ENCODE data around the gene RIMS3.

The RIMS3 gene

DNA sequence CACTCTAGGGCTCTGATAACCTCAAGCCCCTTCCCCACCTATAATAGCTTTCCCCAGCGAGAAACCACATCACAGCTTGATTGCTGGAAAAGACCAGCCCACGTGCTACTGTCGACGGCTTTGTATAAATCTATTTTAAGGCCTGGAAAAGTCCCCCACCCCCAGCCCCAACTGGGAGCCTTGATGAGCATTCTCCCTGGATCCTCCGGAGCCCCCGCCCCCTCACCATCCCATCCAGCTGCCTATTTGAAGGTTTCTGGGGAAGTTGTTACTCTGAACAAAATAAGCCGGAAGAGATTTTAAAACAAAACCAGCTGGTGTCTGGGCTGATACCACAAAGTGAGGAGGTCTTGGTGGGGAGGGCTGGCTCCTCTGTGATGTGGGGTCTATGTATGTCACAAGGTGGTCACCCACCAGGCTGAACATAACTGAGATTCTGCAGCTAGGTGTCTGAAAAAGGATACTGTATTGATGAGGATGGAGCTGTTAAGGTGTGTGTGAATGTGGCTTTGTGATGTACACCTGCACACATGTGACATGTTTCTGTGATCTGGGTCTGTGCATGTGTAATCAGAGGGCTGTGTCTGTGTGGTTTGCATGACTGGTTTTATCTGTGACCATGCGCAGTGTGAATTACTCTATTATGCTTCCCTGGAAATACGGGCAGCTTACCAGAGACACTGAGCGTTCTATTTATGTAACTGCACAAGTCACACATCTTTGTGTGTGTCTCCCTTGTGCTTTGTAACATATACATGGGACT lies 25.0 kb downstream of the RIMS3 start:
- Histone ChIP-seq H3K36me3 (ENCODE audit: low read length) (no peaks in the 10 kb centered on the region), H3F3A (ENCODE audit: insufficient read depth) (no peaks in the 10 kb centered on the region)
- TF ChIP-seq, protein P1, sequence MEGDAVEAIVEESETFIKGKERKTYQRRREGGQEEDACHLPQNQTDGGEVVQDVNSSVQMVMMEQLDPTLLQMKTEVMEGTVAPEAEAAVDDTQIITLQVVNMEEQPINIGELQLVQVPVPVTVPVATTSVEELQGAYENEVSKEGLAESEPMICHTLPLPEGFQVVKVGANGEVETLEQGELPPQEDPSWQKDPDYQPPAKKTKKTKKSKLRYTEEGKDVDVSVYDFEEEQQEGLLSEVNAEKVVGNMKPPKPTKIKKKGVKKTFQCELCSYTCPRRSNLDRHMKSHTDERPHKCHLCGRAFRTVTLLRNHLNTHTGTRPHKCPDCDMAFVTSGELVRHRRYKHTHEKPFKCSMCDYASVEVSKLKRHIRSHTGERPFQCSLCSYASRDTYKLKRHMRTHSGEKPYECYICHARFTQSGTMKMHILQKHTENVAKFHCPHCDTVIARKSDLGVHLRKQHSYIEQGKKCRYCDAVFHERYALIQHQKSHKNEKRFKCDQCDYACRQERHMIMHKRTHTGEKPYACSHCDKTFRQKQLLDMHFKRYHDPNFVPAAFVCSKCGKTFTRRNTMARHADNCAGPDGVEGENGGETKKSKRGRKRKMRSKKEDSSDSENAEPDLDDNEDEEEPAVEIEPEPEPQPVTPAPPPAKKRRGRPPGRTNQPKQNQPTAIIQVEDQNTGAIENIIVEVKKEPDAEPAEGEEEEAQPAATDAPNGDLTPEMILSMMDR (IDR thresholded peaks at IDR 0.05; ENCODE audit: insufficient read depth, low read length, poor library complexity, severe bottlenecking): no peak
- no peak for TF ChIP-seq EZH2phosphoT487 (conservative IDR thresholded peaks at IDR 0.05; ENCODE audit: low read length)

DNA sequence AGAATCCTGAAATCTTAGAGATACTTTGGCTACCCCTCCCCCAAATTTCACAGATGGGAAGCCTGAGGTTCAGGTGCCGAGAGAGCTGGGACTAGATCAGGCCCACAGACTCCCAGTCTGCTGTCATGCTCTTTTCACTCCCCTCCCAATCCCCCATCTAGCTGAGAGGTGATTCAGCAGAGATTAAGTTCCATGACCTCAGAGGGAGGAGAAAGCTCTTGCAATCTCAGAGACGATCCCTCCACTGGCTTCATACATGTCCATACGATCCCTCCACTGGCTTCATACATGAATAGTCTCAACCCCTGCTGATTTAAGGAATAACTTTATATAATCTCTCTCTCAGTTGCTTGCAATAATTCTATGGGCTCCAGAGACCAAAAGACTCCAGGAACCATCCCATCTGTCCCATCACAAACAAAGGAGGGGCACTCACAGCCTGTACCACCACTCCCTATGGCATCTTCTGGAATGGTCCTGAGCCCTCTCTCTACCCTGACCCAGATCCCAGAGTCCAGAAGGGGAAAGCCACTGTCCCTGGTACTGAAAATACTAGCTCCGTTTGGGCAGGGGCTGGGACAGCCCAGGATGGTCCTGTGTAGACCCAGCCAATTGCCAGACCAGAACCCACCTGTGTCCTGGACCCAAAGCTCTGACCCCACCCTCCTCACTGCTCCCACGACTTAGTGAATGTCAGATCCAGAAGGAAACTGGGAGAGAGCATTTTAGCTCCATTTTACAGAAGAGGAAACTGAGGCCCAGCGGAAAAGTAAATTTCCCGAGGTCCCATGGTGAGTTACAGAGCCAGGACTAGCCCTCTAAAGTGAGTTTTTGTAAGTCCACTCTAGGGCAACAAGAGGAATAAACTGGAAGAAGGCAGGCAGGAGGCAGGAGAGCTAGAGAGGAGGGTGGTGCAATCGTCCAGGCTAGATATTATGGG lies 27.1 kb downstream of the RIMS3 start:
- Histone ChIP-seq H3K79me2 (ENCODE audit: insufficient read depth, low read length) (no peaks in the 10 kb centered on the region), H3K27me3 (ENCODE audit: low read length) (no peaks in the 10 kb centered on the region), H3K9me2 (replicated peaks; ENCODE audit: insufficient read depth, low read length) (no peaks in the 10 kb centered on the region), H3K36me3 (ENCODE audit: low read length) (no peaks in the 10 kb centered on the region), H3K9ac (ENCODE audit: low read length) (no peak overlapping the region), H3K27ac (ENCODE audit: low read depth, low read length) (no peak overlapping the region), H3K9me3 (ENCODE audit: insufficient read depth, low read length) (no peaks in the 10 kb centered on the region), H2AFZ (ENCODE audit: low read depth, low read length, severe bottlenecking) (no peak overlapping the region), H3F3A (ENCODE audit: insufficient read depth) (no peaks in the 10 kb centered on the region), H3K4me3 (ENCODE audit: insufficient read depth, low read length, poor library complexity, severe bottlenecking) (no peak overlapping the region), H4K20me1 (ENCODE audit: low read depth, low read length) (no peaks in the 10 kb centered on the region), H3K4me2 (ENCODE audit: low read depth, low read length, poor library complexity, severe bottlenecking) (no peak overlapping the region)
- TF ChIP-seq, protein P1 (IDR thresholded peaks at IDR 0.05; ENCODE audit: insufficient read depth, low read length, poor library complexity, severe bottlenecking): no peak
- no peak for TF ChIP-seq EZH2phosphoT487 (conservative IDR thresholded peaks at IDR 0.05; ENCODE audit: low read length)

More for the DNA sequence above, 25.0 kb downstream of the RIMS3 start:
- Histone ChIP-seq H3K4me3 (ENCODE audit: insufficient read depth, low read length, poor library complexity, severe bottlenecking) (no peak overlapping the region), H2AFZ (ENCODE audit: low read depth, low read length, severe bottlenecking) (no peak overlapping the region), H3K4me2 (ENCODE audit: low read depth, low read length, poor library complexity, severe bottlenecking) (no peak overlapping the region), H3K9ac (ENCODE audit: low read length) (no peak overlapping the region), H3K27ac (ENCODE audit: low read depth, low read length) (no peak overlapping the region), H3K79me2 (ENCODE audit: insufficient read depth, low read length) (no peaks in the 10 kb centered on the region), H3K9me2 (replicated peaks; ENCODE audit: insufficient read depth, low read length) (no peaks in the 10 kb centered on the region), H4K20me1 (ENCODE audit: low read depth, low read length) (no peaks in the 10 kb centered on the region), H3K27me3 (ENCODE audit: low read length) (no peaks in the 10 kb centered on the region), H3K9me3 (ENCODE audit: insufficient read depth, low read length) (no peaks in the 10 kb centered on the region)

DNA sequence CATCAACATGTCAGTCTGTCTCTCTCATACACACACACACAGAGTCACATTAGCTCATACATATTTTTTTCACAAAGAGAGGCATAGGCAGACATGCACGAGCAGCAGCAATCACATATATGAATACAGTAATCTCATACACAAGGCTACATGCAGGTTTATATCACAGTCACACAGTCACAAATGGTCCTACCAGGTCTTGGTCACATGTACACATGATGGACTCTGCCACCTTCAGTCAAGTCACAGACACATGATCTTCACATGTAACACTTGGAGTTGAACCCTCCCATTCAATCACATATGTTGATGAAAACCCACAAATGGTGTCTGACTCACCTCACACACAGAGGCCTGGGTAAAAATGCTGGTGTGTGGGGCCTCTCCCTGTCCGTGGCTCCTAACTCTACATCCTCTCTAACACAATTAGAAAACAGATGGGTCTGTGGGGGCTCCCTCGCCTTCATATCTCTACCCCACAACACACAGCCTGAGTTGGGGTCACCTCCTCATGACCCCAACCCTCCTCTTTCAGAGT lies 27.9 kb downstream of the RIMS3 start:
- Histone ChIP-seq H3K9me3 (ENCODE audit: insufficient read depth, low read length) (no peaks in the 10 kb centered on the region), H3K9ac (ENCODE audit: low read length) (no peak overlapping the region), H3K27ac (ENCODE audit: low read depth, low read length) (no peak overlapping the region), H2AFZ (ENCODE audit: low read depth, low read length, severe bottlenecking) (no peak overlapping the region), H3K36me3 (ENCODE audit: low read length) (no peaks in the 10 kb centered on the region), H3K79me2 (ENCODE audit: insufficient read depth, low read length) (no peaks in the 10 kb centered on the region), H3K4me2 (ENCODE audit: low read depth, low read length, poor library complexity, severe bottlenecking) (no peak overlapping the region), H4K20me1 (ENCODE audit: low read depth, low read length) (no peaks in the 10 kb centered on the region), H3K27me3 (ENCODE audit: low read length) (no peaks in the 10 kb centered on the region), H3F3A (ENCODE audit: insufficient read depth) (no peaks in the 10 kb centered on the region), H3K4me3 (ENCODE audit: insufficient read depth, low read length, poor library complexity, severe bottlenecking) (no peak overlapping the region), H3K9me2 (replicated peaks; ENCODE audit: insufficient read depth, low read length) (no peaks in the 10 kb centered on the region)
- TF ChIP-seq, protein P1 (IDR thresholded peaks at IDR 0.05; ENCODE audit: insufficient read depth, low read length, poor library complexity, severe bottlenecking): no peak
